NCI-H2171 (cell line): ENCODE results near the gene CRY2.
A peak's percentile ranks its signal among the peaks of the same experiment; 100 is the strongest.

ENCODE experiments used
- DNase-seq: peaks from one replicate; lab custom pipeline; 2025; lab: John Stamatoyannopoulos, UW

Gene CRY2

DNA sequence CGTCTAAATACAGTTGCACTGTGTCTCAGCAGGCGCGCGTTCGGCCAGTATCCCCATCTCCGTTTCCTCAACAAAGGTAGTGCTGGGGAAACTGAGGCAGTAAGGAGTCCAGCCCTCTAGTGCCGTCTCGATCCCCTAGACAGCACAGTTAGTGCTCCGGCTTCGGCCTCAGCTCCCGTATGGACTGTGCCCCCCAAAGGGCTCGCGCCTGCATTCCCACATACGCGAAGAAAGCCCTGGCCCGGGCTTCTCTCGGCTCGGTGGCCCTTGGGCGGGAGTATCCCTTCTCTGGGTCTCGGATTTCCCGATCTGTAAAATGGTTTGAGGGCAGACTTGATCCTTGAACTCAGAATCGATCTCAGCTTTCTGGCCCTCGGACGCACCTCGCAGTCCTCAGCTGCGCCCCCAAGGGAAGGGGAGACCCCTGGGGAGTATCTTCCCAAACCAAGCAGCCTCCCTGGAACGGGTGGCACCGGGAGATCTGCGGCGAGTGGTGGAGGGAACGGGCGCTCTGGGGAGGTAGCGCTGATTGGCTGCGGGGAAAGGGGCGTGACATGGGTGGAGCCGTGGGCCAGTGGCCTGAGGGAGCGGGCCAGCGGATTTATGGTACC, 71.2 kb downstream of the CRY2 start:
- peak; percentile 65 for DNase-seq

GRCh38 chr11:45918962-45919675, 71.8 kb downstream of the CRY2 start:
- no peak for DNase-seq

GRCh38 chr11:45919806-45920530, 72.7 kb downstream of the CRY2 start:
- DNase-seq, result no peak

DNA sequence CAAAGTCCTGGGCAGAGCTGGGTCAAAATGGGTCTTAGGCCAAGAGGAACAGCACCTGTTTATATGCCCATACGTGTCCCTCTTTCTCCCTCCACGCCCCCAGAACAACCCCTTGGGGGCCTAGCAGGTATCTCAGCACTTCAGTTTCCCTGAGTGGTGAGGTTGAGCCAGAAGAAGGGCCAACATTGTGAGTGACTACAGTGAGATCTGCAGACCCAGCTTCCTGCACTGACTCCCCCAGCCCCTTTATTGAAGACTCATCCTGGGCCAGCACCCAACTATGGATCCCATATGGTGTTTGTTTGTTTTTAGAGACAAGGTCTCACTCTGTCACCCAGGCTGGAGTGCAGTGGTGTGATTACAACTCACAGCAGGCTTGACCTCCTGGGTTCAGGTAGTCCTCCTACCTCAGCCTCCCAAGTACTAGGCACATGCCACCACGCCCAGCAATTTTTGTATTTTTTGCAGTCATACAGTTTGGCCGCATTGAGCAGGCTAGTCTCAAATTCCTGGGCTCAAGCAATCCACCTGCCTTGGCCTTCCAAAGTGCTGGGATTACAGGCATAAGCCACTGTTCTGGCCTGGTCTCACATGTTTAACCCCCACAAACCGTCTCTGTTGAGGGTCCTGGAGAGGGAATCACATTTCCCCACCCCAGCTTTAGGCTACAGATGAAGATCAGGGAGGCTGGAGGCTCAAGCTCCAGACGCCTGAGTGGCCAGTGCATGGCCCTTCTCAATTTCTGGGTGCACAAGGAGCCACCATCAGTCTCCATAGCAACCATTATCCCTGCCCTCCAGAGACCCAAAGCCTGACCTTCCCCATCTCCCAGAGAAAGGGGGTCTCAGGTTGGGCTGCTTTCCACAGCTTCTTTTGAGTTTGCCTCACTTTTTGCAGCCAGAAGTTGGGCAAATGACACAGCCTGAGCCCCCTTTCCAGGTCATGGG, 73.5 kb downstream of the CRY2 start:
- DNase-seq, result no peak

- peak; percentile 67 for DNase-seq
Measured at GRCh38 chr11:45921561-45922424, 74.5 kb downstream of the CRY2 start.

GRCh38 chr11:45922425-45923082, 75.3 kb downstream of the CRY2 start, which contains the start of gene LARGE2:
LARGE2 (plus strand) TSS chr11:45922656; CDS start chr11:45922883, 227 bp downstream.
- DNase-seq, result peak; percentile 59

- no peak for DNase-seq
Measured at GRCh38 chr11:45924036-45924915, 77.0 kb downstream of the CRY2 start.

GRCh38 chr11:45924927-45925326, 77.7 kb downstream of the CRY2 start:
- DNase-seq, result no peak

- no peak for DNase-seq
Measured at GRCh38 chr11:45925550-45925949, 78.3 kb downstream of the CRY2 start.

GRCh38 chr11:45926001-45926401, 78.7 kb downstream of the CRY2 start:
- DNase-seq, result no peak

DNA sequence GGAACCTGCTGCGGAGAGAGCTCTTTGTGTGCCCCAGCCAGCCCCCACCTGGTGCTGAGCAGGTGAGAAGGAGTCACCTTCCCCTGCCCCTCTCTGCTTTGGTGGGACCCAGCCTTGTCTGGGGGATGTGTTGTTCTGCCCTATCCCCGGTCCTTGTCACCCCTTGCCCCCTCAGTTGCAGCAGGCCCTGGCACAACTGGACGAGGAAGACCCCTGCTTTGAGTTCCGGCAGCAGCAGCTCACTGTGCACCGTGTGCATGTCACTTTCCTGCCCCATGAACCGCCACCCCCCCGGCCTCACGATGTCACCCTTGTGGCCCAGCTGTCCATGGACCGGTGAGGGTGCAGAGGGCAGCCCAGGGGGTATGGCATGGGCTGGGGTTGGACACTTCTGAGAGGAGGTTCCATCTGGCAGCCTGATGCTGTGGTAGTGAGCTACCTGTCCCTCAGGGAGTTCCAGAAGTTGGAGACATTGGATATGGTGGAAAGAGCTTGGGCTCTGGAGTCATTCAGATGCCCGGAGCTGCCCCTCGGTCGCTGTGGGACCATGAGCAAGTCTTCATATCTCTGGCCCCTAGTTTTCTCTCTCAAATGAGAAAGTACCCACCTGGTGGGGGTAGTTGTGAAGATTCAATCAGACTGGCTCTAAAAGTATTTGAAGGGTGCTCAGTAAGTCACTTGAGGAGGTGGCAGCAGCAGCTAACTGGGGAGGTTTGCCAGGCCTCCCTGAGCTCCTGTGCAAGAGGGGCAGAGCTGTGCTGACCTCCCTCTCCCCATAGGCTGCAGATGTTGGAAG, 79.5 kb downstream of the CRY2 start:
- DNase-seq, result no peak

- no peak for DNase-seq
Measured at GRCh38 chr11:45927332-45927683, 80.0 kb downstream of the CRY2 start.

DNA sequence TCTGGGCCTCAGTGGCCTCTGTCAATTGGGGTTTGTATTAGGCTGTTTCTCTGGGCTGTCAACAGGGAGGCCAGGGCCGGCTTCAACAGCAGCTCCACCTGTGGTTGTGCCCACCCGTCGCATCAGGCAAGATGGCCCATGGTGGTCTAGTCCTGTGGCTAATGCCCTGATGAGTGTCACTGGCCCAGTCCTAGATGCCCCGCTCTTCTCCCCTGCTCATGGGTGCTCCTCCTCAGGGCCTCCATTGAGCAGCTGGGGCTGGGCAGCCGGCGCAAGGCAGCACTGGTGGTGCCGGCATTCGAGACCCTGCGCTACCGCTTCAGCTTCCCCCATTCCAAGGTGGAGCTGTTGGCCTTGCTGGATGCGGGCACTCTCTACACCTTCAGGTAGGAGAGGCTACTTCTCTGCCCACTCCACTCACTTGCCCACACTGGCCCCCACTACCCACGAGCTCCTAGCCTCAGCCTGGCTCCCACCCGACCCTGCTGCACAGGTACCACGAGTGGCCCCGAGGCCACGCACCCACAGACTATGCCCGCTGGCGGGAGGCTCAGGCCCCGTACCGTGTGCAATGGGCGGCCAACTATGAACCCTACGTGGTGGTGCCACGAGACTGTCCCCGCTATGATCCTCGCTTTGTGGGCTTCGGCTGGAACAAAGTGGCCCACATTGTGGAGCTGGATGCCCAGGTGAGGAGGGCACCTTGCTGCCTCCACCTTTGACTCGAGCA, 80.6 kb downstream of the CRY2 start:
- no peak for DNase-seq

- no peak for DNase-seq
Measured at GRCh38 chr11:45928535-45929215, 81.4 kb downstream of the CRY2 start.

- DNase-seq, result no peak
Measured at GRCh38 chr11:45929486-45930030, 82.3 kb downstream of the CRY2 start.

- peak; percentile 80 for DNase-seq
Measured at GRCh38 chr11:45930031-45930794, 82.9 kb downstream of the CRY2 start.
